Natural killer cell (primary cell): Measurements from ENCODE around the gene RUNX1. TPM values are rescaled to one million over a fixed set of nuclear protein-coding genes. Genes with fewer than 3 reads are reported as not detected.
A peak's percentile ranks its signal among the peaks of the same experiment; 100 is the strongest.

Experiments
- ATAC-seq, 3 donors: fragments of 150-1000 bp in 2 of 3; fragments of 200-7000 bp in 1 of 3; cut with Tn5 transposase; 1 replicate in 1 of 3; 2 replicates in 2 of 3; pipeline ENCODE4 v1.10.0; 2021; ENCODE audit warnings: mild to moderate bottlenecking in 2 of 3, moderate library complexity in 2 of 3
- DNase-seq, 2 donors: peaks; one replicate each; pipeline versions ENCODE4 v3.0.0 to v3.0.0-alpha.2; 2013 to 2021; ENCODE audit warnings: mixed read lengths in 1 of 2
- H3K27ac ChIP-seq: one replicate; pipeline ENCODE4 v1.5.1; 2013; ENCODE audit warnings: mild to moderate bottlenecking, low read length
- H3K27me3 ChIP-seq: one replicate; pipeline ENCODE4 v1.6.1; 2013; ENCODE audit warnings: low read length; ENCODE audit not compliant: control insufficient read depth, insufficient read depth
- H3K36me3 ChIP-seq: one replicate; pipeline ENCODE4 v1.6.1; 2013; ENCODE audit warnings: low read length; ENCODE audit not compliant: control insufficient read depth, insufficient read depth
- H3K4me1 ChIP-seq: one replicate; pipeline ENCODE4 v1.6.1; 2013; ENCODE audit warnings: low read length; ENCODE audit not compliant: control insufficient read depth, insufficient read depth
- H3K4me3 ChIP-seq: one replicate; pipeline ENCODE4 v1.5.1; 2013; ENCODE audit warnings: low read length
- H3K9me3 ChIP-seq: one replicate; pipeline ENCODE4 v1.6.1; 2013; ENCODE audit warnings: low read length; ENCODE audit not compliant: control insufficient read depth, insufficient read depth
- H3K27ac Mint-ChIP-seq, 2 donors: one replicate each; pipeline ENCODE4 v1.8.0; 2022; ENCODE audit warnings: mild to moderate bottlenecking in 2 of 2, mixed read lengths in 2 of 2, moderate library complexity in 1 of 2
- H3K27me3 Mint-ChIP-seq, 2 donors: one replicate each; pipeline ENCODE4 v1.8.0; 2022; ENCODE audit warnings: low read depth in 2 of 2, mixed read lengths in 2 of 2
- H3K36me3 Mint-ChIP-seq: one replicate; pipeline ENCODE4 v1.8.0; 2022; ENCODE audit warnings: mixed read lengths
- H3K4me1 Mint-ChIP-seq, 2 donors: one replicate each; pipeline ENCODE4 v1.8.0; 2022; ENCODE audit warnings: mixed read lengths in 2 of 2
- H3K4me3 Mint-ChIP-seq: one replicate; pipeline ENCODE4 v1.8.0; 2022; ENCODE audit warnings: mild to moderate bottlenecking, moderate library complexity, mixed read lengths
- H3K9me3 Mint-ChIP-seq, 2 donors: one replicate each; pipeline ENCODE4 v1.8.0; 2022; ENCODE audit warnings: mixed read lengths in 2 of 2
- WGBS: methylation state at CpG from one replicate; pipeline ENCODE4 v1.1.7; 2013; ENCODE audit warnings: missing lambda C conversion rate; ENCODE audit not compliant: insufficient coverage; 5-methylcytosine and 5-hydroxymethylcytosine counted together
- intact Hi-C: fragments of 100-400 bp; cut with micrococcal nuclease; formaldehyde crosslinking; loops from one replicate; pipeline ENCODE4 v1.14.2; 2022
- total RNA-seq, 4 donors: library from RNA; stranded (reverse); fragments of 120-200 nt in 1 of 4; gene quantifications; one replicate each; pipeline versions ENCODE4 v1.2.3 to v1.2.4, GENCODE V29; 2013 to 2022
- TF ChIP-seq, protein P1 (sequence below): fragments of 200-600 bp; IDR thresholded peaks from one replicate; pipeline ENCODE4 v1.8.0; 2022; ENCODE audit warnings: antibody characterized with exemption

The RUNX1 gene
- total RNA-seq, 3 donors from 2014 or later (not counting 1 experiment from before 2014, with no cell fraction given): 62.1 to 171 (median 98.2) TPM

DNA sequence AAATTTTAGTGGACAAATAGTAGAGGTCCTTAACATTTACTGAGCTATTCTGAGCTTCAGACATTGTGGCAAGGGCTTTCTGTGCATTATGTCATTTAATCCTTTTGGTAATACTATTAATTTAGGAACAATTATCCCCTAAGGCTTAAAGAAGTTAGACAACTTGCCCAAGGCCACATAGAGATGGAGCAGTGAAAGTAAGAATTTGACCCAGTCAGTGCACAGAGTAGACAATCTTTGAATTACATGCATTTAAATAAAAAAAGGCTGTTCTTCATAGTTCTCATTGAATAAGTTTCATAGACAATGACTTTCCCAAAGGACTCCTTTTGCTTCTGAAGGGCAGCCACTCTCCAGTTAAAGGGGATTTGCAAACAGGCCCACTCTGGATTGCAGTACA lies 142.7 kb downstream of the RUNX1 start:
- H3K27me3 ChIP-seq: no peaks in the 10 kb centered on the region
- H3K36me3 Mint-ChIP-seq: no peaks in the 10 kb centered on the region
- ATAC-seq: no peak
- H3K4me1 ChIP-seq: peaks cover 22% of the 10 kb centered on the region
- H3K4me3 Mint-ChIP-seq: no peak overlapping the region
- H3K4me1 Mint-ChIP-seq: peaks cover 62 to 66% of the 10 kb centered on the region in 2 donors
- H3K36me3 ChIP-seq: no peaks in the 10 kb centered on the region
- TF ChIP-seq, protein P1, sequence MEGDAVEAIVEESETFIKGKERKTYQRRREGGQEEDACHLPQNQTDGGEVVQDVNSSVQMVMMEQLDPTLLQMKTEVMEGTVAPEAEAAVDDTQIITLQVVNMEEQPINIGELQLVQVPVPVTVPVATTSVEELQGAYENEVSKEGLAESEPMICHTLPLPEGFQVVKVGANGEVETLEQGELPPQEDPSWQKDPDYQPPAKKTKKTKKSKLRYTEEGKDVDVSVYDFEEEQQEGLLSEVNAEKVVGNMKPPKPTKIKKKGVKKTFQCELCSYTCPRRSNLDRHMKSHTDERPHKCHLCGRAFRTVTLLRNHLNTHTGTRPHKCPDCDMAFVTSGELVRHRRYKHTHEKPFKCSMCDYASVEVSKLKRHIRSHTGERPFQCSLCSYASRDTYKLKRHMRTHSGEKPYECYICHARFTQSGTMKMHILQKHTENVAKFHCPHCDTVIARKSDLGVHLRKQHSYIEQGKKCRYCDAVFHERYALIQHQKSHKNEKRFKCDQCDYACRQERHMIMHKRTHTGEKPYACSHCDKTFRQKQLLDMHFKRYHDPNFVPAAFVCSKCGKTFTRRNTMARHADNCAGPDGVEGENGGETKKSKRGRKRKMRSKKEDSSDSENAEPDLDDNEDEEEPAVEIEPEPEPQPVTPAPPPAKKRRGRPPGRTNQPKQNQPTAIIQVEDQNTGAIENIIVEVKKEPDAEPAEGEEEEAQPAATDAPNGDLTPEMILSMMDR: no peak
- H3K27ac ChIP-seq: no peak overlapping the region
- H3K27ac Mint-ChIP-seq: peak overlapping the region; percentile 11 to 27
- H3K4me3 ChIP-seq: no peak overlapping the region
- H3K9me3 Mint-ChIP-seq: no peaks in the 10 kb centered on the region
- intact Hi-C loops: no loop called here
- no peak for DNase-seq
- no peaks in the 10 kb centered on the region for H3K27me3 Mint-ChIP-seq
- no peaks in the 10 kb centered on the region for H3K9me3 ChIP-seq

DNA sequence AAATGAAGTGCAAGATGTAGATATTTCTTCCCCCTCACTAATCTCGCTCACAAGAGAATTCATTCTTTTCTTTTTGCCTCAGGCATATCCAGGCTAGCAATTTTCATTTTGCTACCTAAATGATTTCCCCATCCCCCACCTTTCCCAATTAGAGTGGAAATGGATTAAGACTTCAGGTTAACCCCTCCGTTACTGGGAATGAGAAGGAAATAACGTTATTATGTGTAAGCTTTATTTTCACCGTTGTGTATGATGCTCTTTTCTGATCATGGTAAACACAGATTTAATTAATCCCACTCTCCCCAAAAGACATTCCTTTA lies 143.9 kb downstream of the RUNX1 start:
- Histone ChIP-seq H3K4me3 (no peak overlapping the region), H3K27me3 (no peaks in the 10 kb centered on the region), H3K27ac (no peak overlapping the region), H3K9me3 (no peaks in the 10 kb centered on the region), H3K36me3 (no peaks in the 10 kb centered on the region), H3K4me1 (peaks cover 12% of the 10 kb centered on the region)
- no peaks in the 10 kb centered on the region for H3K27me3 Mint-ChIP-seq
- TF ChIP-seq, protein P1: no peak
- ATAC-seq: no peak
- peaks cover 61 to 63% of the 10 kb centered on the region in 2 donors for H3K4me1 Mint-ChIP-seq
- no peak for DNase-seq
- H3K4me3 Mint-ChIP-seq: no peak overlapping the region
- intact Hi-C loops: no loop called here
- no peaks in the 10 kb centered on the region for H3K9me3 Mint-ChIP-seq
- no peaks in the 10 kb centered on the region for H3K36me3 Mint-ChIP-seq
- WGBS: no CpG with 5 or more reads among the region's 4 CpGs
- H3K27ac Mint-ChIP-seq: no peak overlapping the region

DNA sequence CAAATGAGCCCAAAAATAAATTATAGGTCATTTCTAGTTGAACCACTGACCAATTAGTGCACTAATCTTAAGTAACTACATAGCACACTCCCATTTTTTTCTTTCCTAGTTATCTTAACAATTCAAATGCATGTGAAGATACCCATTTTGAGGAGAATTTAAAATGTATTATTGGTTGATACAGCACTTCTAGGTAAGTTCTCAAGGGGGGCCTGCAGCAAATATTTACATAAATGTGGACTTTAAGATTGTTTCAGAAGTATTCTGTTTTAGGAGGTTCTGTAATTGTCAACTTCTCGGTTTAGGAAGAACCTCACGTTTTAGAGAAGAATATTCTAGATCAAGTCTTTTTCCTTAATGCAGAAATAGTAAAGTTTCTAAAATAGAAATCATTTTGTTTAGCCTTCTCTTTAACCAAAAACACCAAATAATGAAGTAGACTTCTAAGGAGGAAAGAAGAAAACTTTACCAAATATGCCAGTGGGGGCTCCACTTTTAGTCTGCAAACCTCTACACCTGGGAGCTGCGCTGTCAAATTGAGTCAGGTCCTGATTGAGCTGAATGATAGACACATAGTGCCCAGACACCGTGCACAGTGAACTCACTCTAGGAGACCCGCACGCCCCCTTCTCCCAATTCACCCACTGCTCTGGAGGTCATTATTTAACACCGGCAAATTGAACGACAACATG lies 144.4 kb downstream of the RUNX1 start:
- intact Hi-C loops: loop anchor here (5.0 kb wide), 1 partner anchor 233 kb away; no protein-coding TSS in a partner anchor

More for the DNA sequence above, 144.4 kb downstream of the RUNX1 start:
- Histone ChIP-seq H3K4me1 (peaks cover 8% of the 10 kb centered on the region), H3K36me3 (no peaks in the 10 kb centered on the region), H3K27me3 (no peaks in the 10 kb centered on the region), H3K27ac (no peak overlapping the region), H3K4me3 (no peak overlapping the region), H3K9me3 (no peaks in the 10 kb centered on the region)
- no peak overlapping the region for H3K27ac Mint-ChIP-seq
- H3K36me3 Mint-ChIP-seq: no peaks in the 10 kb centered on the region
- DNase-seq (no peak), ATAC-seq (no peak)
- 97% methylated on average over 6 of the region's 8 CpGs for WGBS
- TF ChIP-seq, protein P1: no peak
- H3K9me3 Mint-ChIP-seq: no peaks in the 10 kb centered on the region
- H3K27me3 Mint-ChIP-seq: no peaks in the 10 kb centered on the region
- peaks cover 58 to 59% of the 10 kb centered on the region in 2 donors for H3K4me1 Mint-ChIP-seq
- H3K4me3 Mint-ChIP-seq: no peak overlapping the region
